NB4 (cell line): ENCODE measurements around the gene PCDHGA1.

Experiments used
- CTCF ChIP-seq: IDR thresholded peaks from one replicate; pipeline ENCODE4 v1.5.1; 2012; ENCODE audit warnings: low read depth, low read length
- POLR2A ChIP-seq: IDR thresholded peaks from 2 replicates; pipeline ENCODE4 v1.6.1; 2011; ENCODE audit warnings: mild to moderate bottlenecking; ENCODE audit not compliant: insufficient read length; ENCODE audit errors: extremely low read depth
- TF ChIP-seq, protein P1 (sequence below): IDR thresholded peaks from 2 replicates; pipeline ENCODE4 v1.6.1; 2011; ENCODE audit warnings: low read depth, low read length

DNA sequence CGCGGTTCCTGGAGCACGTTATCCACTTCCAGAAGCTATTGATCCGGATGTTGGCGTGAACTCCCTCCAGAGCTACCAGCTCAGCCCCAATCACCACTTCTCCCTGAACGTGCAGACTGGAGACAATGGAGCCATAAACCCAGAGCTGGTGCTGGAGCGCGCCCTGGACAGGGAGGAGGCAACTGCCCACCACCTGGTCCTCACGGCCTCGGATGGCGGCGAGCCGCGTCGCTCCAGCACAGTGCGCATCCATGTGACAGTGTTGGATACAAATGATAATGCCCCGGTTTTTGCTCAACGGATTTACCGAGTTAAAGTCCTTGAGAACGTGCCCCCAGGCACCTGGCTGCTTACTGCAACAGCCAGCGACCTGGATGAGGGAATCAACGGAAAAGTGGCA is 73.1 kb downstream of the PCDHGA1 start:
- TF ChIP-seq POLR2A: no peak
- TF ChIP-seq CTCF: no peak
- TF ChIP-seq, protein P1, sequence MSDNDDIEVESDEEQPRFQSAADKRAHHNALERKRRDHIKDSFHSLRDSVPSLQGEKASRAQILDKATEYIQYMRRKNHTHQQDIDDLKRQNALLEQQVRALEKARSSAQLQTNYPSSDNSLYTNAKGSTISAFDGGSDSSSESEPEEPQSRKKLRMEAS: no peak
